ENCODE results near the gene DHTKD1.

DNA sequence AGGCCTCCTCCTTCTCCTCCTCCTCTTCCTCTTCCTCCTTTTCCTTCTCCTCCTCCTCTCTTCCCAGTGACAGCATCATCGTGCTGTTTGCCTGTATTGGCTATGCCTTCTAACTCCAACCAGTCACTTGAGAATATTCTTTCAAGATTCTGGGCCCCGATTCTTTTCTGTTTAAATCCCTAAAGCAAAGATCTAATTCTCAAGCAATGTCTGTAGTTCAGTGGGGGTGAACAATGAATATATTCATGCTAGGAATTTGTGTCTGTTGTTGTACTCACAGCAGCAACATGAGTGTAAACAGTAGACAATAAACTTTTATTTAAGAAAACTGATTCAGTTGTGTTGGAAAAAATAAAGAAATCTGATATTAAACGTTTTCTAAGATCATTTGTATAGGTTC lies 96.3 kb downstream of the DHTKD1 start:
- TF ChIP-seq, protein P1, sequence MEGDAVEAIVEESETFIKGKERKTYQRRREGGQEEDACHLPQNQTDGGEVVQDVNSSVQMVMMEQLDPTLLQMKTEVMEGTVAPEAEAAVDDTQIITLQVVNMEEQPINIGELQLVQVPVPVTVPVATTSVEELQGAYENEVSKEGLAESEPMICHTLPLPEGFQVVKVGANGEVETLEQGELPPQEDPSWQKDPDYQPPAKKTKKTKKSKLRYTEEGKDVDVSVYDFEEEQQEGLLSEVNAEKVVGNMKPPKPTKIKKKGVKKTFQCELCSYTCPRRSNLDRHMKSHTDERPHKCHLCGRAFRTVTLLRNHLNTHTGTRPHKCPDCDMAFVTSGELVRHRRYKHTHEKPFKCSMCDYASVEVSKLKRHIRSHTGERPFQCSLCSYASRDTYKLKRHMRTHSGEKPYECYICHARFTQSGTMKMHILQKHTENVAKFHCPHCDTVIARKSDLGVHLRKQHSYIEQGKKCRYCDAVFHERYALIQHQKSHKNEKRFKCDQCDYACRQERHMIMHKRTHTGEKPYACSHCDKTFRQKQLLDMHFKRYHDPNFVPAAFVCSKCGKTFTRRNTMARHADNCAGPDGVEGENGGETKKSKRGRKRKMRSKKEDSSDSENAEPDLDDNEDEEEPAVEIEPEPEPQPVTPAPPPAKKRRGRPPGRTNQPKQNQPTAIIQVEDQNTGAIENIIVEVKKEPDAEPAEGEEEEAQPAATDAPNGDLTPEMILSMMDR (IDR thresholded peaks at IDR 0.05; ENCODE audit: low read length): no peak
- TF ChIP-seq EZH2 (IDR thresholded peaks at IDR 0.05; ENCODE audit: borderline replicate concordance, low read length): no peak

Measured in OCI-LY1 (cell line).